GM12874 (cell line): ENCODE results near the gene SLC27A4.

ENCODE experiments used
- TF ChIP-seq, protein P1 (sequence below): IDR thresholded peaks from 2 replicates; pipeline ENCODE4 v1.5.1; 2011; ENCODE audit warnings: low read depth, mild to moderate bottlenecking, control low read depth, low read length, moderate library complexity; ENCODE audit not compliant: insufficient read depth

SLC27A4 gene

GRCh38 chr9:128390150-128390812 is 50.0 kb downstream of the SLC27A4 start:
- TF ChIP-seq, protein P1, sequence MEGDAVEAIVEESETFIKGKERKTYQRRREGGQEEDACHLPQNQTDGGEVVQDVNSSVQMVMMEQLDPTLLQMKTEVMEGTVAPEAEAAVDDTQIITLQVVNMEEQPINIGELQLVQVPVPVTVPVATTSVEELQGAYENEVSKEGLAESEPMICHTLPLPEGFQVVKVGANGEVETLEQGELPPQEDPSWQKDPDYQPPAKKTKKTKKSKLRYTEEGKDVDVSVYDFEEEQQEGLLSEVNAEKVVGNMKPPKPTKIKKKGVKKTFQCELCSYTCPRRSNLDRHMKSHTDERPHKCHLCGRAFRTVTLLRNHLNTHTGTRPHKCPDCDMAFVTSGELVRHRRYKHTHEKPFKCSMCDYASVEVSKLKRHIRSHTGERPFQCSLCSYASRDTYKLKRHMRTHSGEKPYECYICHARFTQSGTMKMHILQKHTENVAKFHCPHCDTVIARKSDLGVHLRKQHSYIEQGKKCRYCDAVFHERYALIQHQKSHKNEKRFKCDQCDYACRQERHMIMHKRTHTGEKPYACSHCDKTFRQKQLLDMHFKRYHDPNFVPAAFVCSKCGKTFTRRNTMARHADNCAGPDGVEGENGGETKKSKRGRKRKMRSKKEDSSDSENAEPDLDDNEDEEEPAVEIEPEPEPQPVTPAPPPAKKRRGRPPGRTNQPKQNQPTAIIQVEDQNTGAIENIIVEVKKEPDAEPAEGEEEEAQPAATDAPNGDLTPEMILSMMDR, result no peak

- TF ChIP-seq, protein P1, result no peak
Observed at GRCh38 chr9:128390813-128391711, 50.7 kb downstream of the SLC27A4 start.

DNA sequence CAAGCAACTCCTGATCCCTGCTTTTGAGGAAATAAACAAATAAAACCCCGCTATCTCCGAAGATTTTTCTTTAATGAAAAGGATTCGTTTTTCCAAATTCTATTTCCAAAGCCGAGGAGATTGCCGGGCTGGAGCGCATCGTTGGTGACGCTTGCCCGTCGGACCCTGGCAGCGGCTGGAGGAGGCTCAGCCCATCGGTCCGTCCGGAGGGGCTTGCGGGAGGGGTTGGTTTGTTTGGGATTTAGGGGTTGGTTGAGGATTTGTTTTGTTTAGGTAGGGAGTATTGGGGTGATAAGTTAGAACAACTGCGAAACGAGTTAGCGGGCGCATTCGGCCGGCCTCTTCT is 51.6 kb downstream of the SLC27A4 start:
- TF ChIP-seq, protein P1, result no peak

DNA sequence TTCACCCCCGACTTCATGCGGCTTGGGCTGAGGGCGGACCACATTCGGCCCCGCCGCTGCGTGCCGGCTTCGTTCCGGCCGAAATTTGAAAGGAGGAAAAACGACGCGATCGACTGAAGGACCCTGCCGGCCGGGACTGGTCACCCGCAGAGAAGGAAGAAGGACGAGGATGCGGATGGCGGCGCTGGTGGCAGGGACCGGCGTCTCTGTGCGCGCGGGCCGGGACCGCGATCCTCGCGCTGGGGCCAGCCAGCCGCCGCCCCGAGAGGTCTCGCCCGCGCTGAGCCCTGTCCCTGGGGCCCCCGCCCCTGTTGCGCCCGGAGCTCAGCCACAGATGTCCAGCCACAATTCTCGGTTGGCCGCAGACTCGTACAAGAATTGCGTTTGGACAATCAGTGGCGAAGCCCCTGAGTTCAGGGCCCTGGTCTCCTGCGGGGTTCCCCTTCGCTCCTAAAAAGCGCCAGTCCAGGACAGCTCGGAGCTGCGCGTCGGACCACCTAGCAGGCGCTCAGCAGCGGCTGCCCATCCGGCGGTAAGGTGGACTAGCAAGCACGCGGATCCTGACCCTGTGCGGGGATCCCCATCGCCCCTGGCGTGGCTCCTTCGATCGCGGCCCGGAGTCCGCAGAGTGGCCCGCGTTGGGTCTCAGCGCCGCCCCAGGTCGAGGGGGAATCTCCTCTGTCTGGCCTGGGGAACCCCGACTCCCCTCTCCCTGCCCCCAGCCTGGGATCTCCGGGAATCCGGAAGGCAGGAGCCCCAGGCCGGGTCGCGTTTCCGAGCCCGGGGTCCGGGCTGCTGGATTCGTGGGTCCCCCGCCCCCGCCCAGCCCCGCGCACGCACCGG is 52.2 kb downstream of the SLC27A4 start:
- TF ChIP-seq, protein P1, result no peak

DNA sequence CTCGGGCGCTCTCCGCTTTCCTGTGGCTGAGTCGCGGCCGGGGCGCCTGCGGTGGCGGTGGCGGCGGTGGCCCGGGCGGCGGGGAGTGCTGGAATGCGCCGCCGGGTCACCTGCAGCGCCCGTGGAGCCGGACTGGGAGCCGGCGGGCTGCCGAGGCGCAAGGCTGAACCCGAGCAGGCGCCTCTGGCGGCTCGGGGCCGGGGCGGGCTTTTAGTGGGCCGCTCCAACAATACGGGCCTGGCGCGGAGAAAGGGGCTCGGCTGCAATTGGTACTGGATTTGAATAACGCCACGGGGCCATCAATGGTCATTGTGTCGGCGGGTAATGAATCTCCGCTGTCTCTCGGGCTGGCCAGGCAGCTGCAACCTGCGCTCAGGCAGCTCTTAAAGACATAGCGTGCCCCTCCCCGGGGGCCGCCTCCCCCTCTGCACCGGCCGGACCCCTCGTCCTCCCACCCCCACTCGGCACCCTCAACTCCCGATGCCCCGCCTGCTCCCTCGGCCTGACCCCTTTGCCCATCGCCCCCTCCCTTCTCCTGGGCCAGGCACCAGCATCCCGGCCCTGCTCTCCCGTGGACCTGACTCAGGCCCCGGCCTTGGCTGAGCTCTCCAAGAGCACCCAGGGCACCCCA is 52.9 kb downstream of the SLC27A4 start:
- TF ChIP-seq, protein P1, result no peak

- TF ChIP-seq, protein P1, result no peak
Observed at GRCh38 chr9:128393970-128394369, 53.6 kb downstream of the SLC27A4 start.
